ENCODE results near the gene SYCN.

The SYCN gene

GRCh38 chr19:39155741-39156140 is 48.3 kb downstream of the SYCN start:
- no peaks in the 10 kb centered on the region for H3K9me3 ChIP-seq (ENCODE audit: control insufficient read depth, low read length)
- peaks cover 54% of the 10 kb centered on the region for H3K4me1 ChIP-seq

GRCh38 chr19:39155114-39155700 is 48.9 kb downstream of the SYCN start:
- Histone ChIP-seq H2AFZ (no peak overlapping the region), H3K4me3 (ENCODE audit: low read depth, low read length) (no peak overlapping the region), H3K27me3 (ENCODE audit: control insufficient read depth, insufficient read depth, low read length) (no peaks in the 10 kb centered on the region), H3K79me2 (peaks cover 87% of the 10 kb centered on the region), H3K9me3 (ENCODE audit: control insufficient read depth, low read length) (no peaks in the 10 kb centered on the region), H3K4me2 (ENCODE audit: low read length) (peak overlapping the region; percentile 56), H3K9ac (no peak overlapping the region), H3K36me3 (ENCODE audit: control insufficient read depth, insufficient read depth, low read length) (no peaks in the 10 kb centered on the region), H3K27ac (peak overlapping the region; percentile 81), H3K4me1 (peaks cover 51% of the 10 kb centered on the region)
- TF ChIP-seq CTCF (IDR thresholded peaks at IDR 0.05) = no peak

More at GRCh38 chr19:39155741-39156140, 48.3 kb downstream of the SYCN start:
- Histone ChIP-seq H3K4me3 (ENCODE audit: low read depth, low read length) (no peak overlapping the region), H3K4me2 (ENCODE audit: low read length) (no peak overlapping the region), H3K27me3 (ENCODE audit: control insufficient read depth, insufficient read depth, low read length) (no peaks in the 10 kb centered on the region), H3K79me2 (peaks cover 88% of the 10 kb centered on the region), H3K27ac (peak overlapping the region; percentile 81), H2AFZ (no peak overlapping the region), H3K36me3 (ENCODE audit: control insufficient read depth, insufficient read depth, low read length) (no peaks in the 10 kb centered on the region), H3K9ac (no peak overlapping the region)
- TF ChIP-seq CTCF (IDR thresholded peaks at IDR 0.05) = no peak

GRCh38 chr19:39154629-39155100 is 49.4 kb downstream of the SYCN start:
- peak overlapping the region; percentile 81 for H3K27ac ChIP-seq
- no peaks in the 10 kb centered on the region for H3K27me3 ChIP-seq (ENCODE audit: control insufficient read depth, insufficient read depth, low read length)
- peak overlapping the region; percentile 56 for H3K4me2 ChIP-seq (ENCODE audit: low read length)
- H3K9ac ChIP-seq = no peak overlapping the region
- peak; percentile 34 for TF ChIP-seq CTCF (IDR thresholded peaks at IDR 0.05)
- peak overlapping the region; percentile 54 for H2AFZ ChIP-seq
- H3K36me3 ChIP-seq (ENCODE audit: control insufficient read depth, insufficient read depth, low read length) = no peaks in the 10 kb centered on the region
- H3K9me3 ChIP-seq (ENCODE audit: control insufficient read depth, low read length) = no peaks in the 10 kb centered on the region
- H3K79me2 ChIP-seq = peaks cover 84% of the 10 kb centered on the region
- peaks cover 50% of the 10 kb centered on the region for H3K4me1 ChIP-seq
- peak overlapping the region; percentile 28 for H3K4me3 ChIP-seq (ENCODE audit: low read depth, low read length)

- Histone ChIP-seq H3K4me2 (ENCODE audit: low read length) (peak overlapping the region; percentile 56), H3K9ac (no peak overlapping the region), H3K79me2 (peaks cover 83% of the 10 kb centered on the region), H3K4me3 (ENCODE audit: low read depth, low read length) (peak overlapping the region; percentile 28), H3K36me3 (ENCODE audit: control insufficient read depth, insufficient read depth, low read length) (no peaks in the 10 kb centered on the region), H3K9me3 (ENCODE audit: control insufficient read depth, low read length) (no peaks in the 10 kb centered on the region), H3K4me1 (peaks cover 50% of the 10 kb centered on the region), H3K27ac (peak overlapping the region; percentile 81), H2AFZ (peak overlapping the region; percentile 54), H3K27me3 (ENCODE audit: control insufficient read depth, insufficient read depth, low read length) (no peaks in the 10 kb centered on the region)
- TF ChIP-seq CTCF (IDR thresholded peaks at IDR 0.05) = no peak
These were observed 49.9 kb downstream of the SYCN start for GRCh38 chr19:39154100-39154628.

Data from parathyroid adenoma (tissue), 2 donors.